HUES6 (cell line): ENCODE results near the gene HLA-DPB1.

Experiments used
- H3K27ac ChIP-seq: 2 replicates; pipeline ENCODE4 v1.7.0; 2013; ENCODE audit warnings: low read depth, mild to moderate bottlenecking, low read length, inconsistent platforms
- H3K27me3 ChIP-seq: 2 replicates; pipeline ENCODE4 v1.6.1; 2013; ENCODE audit warnings: low read length; ENCODE audit not compliant: control insufficient read depth, insufficient read depth
- H3K36me3 ChIP-seq: 2 replicates; pipeline ENCODE4 v1.6.1; 2013; ENCODE audit warnings: low read length; ENCODE audit not compliant: control insufficient read depth, insufficient read depth
- H3K4me1 ChIP-seq: 2 replicates; pipeline ENCODE4 v1.6.1; 2013; ENCODE audit warnings: low read length; ENCODE audit not compliant: control insufficient read depth, insufficient read depth
- H3K4me3 ChIP-seq: 2 replicates; pipeline ENCODE4 v1.5.1; 2013; ENCODE audit warnings: low read depth, low read length
- H3K9ac ChIP-seq: one replicate; pipeline ENCODE4 v1.6.1; 2013; ENCODE audit warnings: mild to moderate bottlenecking, low read length
- H3K9me3 ChIP-seq: 2 replicates; pipeline ENCODE4 v1.6.1; 2013; ENCODE audit warnings: low read depth, low read length; ENCODE audit not compliant: control insufficient read depth, insufficient read depth

Gene HLA-DPB1

GRCh38 chr6:33116841-33117711 is 41.3 kb downstream of the HLA-DPB1 start:
- H3K27ac ChIP-seq: peak overlapping the region; percentile 98

GRCh38 chr6:33117811-33118277 is 42.1 kb downstream of the HLA-DPB1 start:
- Histone ChIP-seq H3K9me3 (peaks cover 5% of the 10 kb centered on the region), H3K9ac (peak overlapping the region; percentile 98), H3K27ac (peak overlapping the region; percentile 98), H3K4me3 (peak overlapping the region; percentile 87), H3K4me1 (peaks cover 25% of the 10 kb centered on the region), H3K27me3 (peaks cover 29% of the 10 kb centered on the region; the same call in 1 of the 2 replicates), H3K36me3 (peaks cover 6% of the 10 kb centered on the region)

More at GRCh38 chr6:33116841-33117711, 41.3 kb downstream of the HLA-DPB1 start:
- H3K36me3 ChIP-seq: no peaks in the 10 kb centered on the region
- peak overlapping the region; percentile 98 for H3K9ac ChIP-seq
- H3K4me3 ChIP-seq: peak overlapping the region; percentile 87
- peaks cover 25% of the 10 kb centered on the region for H3K4me1 ChIP-seq
- H3K9me3 ChIP-seq: no peaks in the 10 kb centered on the region
- peaks cover 29% of the 10 kb centered on the region; the same call in 1 of the 2 replicates for H3K27me3 ChIP-seq

- H3K9ac ChIP-seq: peak overlapping the region; percentile 98
- peaks cover 13% of the 10 kb centered on the region for H3K9me3 ChIP-seq
- H3K36me3 ChIP-seq: peaks cover 14% of the 10 kb centered on the region
- peak overlapping the region; percentile 87 for H3K4me3 ChIP-seq
- H3K4me1 ChIP-seq: peaks cover 25% of the 10 kb centered on the region
- peaks cover 25% of the 10 kb centered on the region; the same call in 1 of the 2 replicates for H3K27me3 ChIP-seq
- H3K27ac ChIP-seq: peak overlapping the region; percentile 98
These were observed 42.8 kb downstream of the HLA-DPB1 start for GRCh38 chr6:33118525-33119123.

- H3K36me3 ChIP-seq: peaks cover 26% of the 10 kb centered on the region
- peaks cover 25% of the 10 kb centered on the region for H3K9me3 ChIP-seq
- H3K27me3 ChIP-seq: peaks cover 19% of the 10 kb centered on the region; the same call in 1 of the 2 replicates
- peaks cover 23% of the 10 kb centered on the region for H3K4me1 ChIP-seq
- H3K27ac ChIP-seq: no peak overlapping the region
- no peak overlapping the region for H3K9ac ChIP-seq
- H3K4me3 ChIP-seq: no peak overlapping the region
These were observed 44.2 kb downstream of the HLA-DPB1 start for GRCh38 chr6:33120001-33120400.

- no peaks in the 10 kb centered on the region for H3K27me3 ChIP-seq
- peaks cover 34% of the 10 kb centered on the region for H3K36me3 ChIP-seq
- peaks cover 25% of the 10 kb centered on the region for H3K4me1 ChIP-seq
- peaks cover 26% of the 10 kb centered on the region for H3K9me3 ChIP-seq
- no peak overlapping the region for H3K9ac ChIP-seq
- no peak overlapping the region for H3K4me3 ChIP-seq
- H3K27ac ChIP-seq: no peak overlapping the region
These were observed 47.4 kb downstream of the HLA-DPB1 start for GRCh38 chr6:33123181-33123580.

- Histone ChIP-seq H3K4me3 (no peak overlapping the region), H3K27ac (no peak overlapping the region), H3K4me1 (peaks cover 23% of the 10 kb centered on the region), H3K36me3 (peaks cover 41% of the 10 kb centered on the region), H3K9me3 (peaks cover 26% of the 10 kb centered on the region), H3K9ac (no peak overlapping the region), H3K27me3 (no peaks in the 10 kb centered on the region)
These were observed 48.1 kb downstream of the HLA-DPB1 start for GRCh38 chr6:33123732-33124524.

GRCh38 chr6:33124525-33124901 is 48.7 kb downstream of the HLA-DPB1 start:
- H3K36me3 ChIP-seq: peaks cover 47% of the 10 kb centered on the region
- no peak overlapping the region for H3K4me3 ChIP-seq
- H3K9ac ChIP-seq: no peak overlapping the region
- H3K27ac ChIP-seq: no peak overlapping the region; the same call in 1 of the 2 replicates
- H3K4me1 ChIP-seq: peaks cover 17% of the 10 kb centered on the region
- no peaks in the 10 kb centered on the region for H3K27me3 ChIP-seq
- H3K9me3 ChIP-seq: peaks cover 26% of the 10 kb centered on the region

- Histone ChIP-seq H3K4me1 (peaks cover 13% of the 10 kb centered on the region), H3K27ac (no peak overlapping the region; the same call in 1 of the 2 replicates), H3K4me3 (no peak overlapping the region), H3K9ac (no peak overlapping the region), H3K27me3 (no peaks in the 10 kb centered on the region), H3K36me3 (peaks cover 52% of the 10 kb centered on the region), H3K9me3 (peaks cover 26% of the 10 kb centered on the region)
These were observed 49.2 kb downstream of the HLA-DPB1 start for GRCh38 chr6:33124947-33125346.

- Histone ChIP-seq H3K27me3 (no peaks in the 10 kb centered on the region), H3K9ac (no peak overlapping the region), H3K4me3 (no peak overlapping the region)
These were observed 50.4 kb downstream of the HLA-DPB1 start for GRCh38 chr6:33126101-33126714.

GRCh38 chr6:33128318-33128717 is 52.5 kb downstream of the HLA-DPB1 start:
- Histone ChIP-seq H3K36me3 (peaks cover 55% of the 10 kb centered on the region), H3K27me3 (no peaks in the 10 kb centered on the region)

More at GRCh38 chr6:33126101-33126714, 50.4 kb downstream of the HLA-DPB1 start:
- Histone ChIP-seq H3K27ac (no peak overlapping the region), H3K4me1 (peaks cover 4% of the 10 kb centered on the region; the same call in 1 of the 2 replicates), H3K9me3 (peaks cover 26% of the 10 kb centered on the region), H3K36me3 (peaks cover 63% of the 10 kb centered on the region)

More at GRCh38 chr6:33128318-33128717, 52.5 kb downstream of the HLA-DPB1 start:
- no peak overlapping the region for H3K27ac ChIP-seq
- H3K9me3 ChIP-seq: peaks cover 15% of the 10 kb centered on the region
- no peak overlapping the region for H3K9ac ChIP-seq
- peaks cover 4% of the 10 kb centered on the region; the same call in 1 of the 2 replicates for H3K4me1 ChIP-seq
- no peak overlapping the region for H3K4me3 ChIP-seq
